Right lobe of liver (tissue), 6 donors: ENCODE measurements around the gene PLPP2. TPM values are rescaled to one million over a fixed set of nuclear protein-coding genes. Genes with fewer than 3 reads are reported as not detected.

Experiments used
- ATAC-seq, 4 donors: fragments of 200-7000 bp; cut with Tn5 transposase; one replicate each; pipeline ENCODE4 v1.9.1; 2020; ENCODE audit warnings: mild to moderate bottlenecking in 4 of 4, moderate library complexity in 4 of 4
- DNase-seq, 3 donors: peaks; one replicate each; pipeline ENCODE4 v3.0.0-alpha.2; 2020
- H3K27ac ChIP-seq, 3 donors: fragments of 200-600 bp; one replicate each; pipeline ENCODE4 v1.8.0; 2022
- H3K27me3 ChIP-seq, 2 donors: fragments of 200-600 bp; one replicate each; pipeline ENCODE4 v1.8.0; 2022
- H3K36me3 ChIP-seq, 4 donors: fragments of 200-600 bp; sonication (generic) in 1 of 4; one replicate each; pipeline versions ENCODE4 v1.5.1 to v1.8.0; 2017 to 2022; ENCODE audit warnings: control low read depth in 1 of 4
- H3K4me1 ChIP-seq, 4 donors: fragments of 200-600 bp; sonication (generic) in 1 of 4; one replicate each; pipeline versions ENCODE4 v1.5.1 to v1.8.0; 2017 to 2022; ENCODE audit warnings: control low read depth in 1 of 4
- H3K4me3 ChIP-seq, 3 donors: fragments of 200-600 bp; one replicate each; pipeline ENCODE4 v1.8.0; 2022
- H3K9me3 ChIP-seq, 4 donors: fragments of 200-600 bp; sonication (generic) in 1 of 4; one replicate each; pipeline versions ENCODE4 v1.5.1 to v1.8.0; 2017 to 2022; ENCODE audit warnings: control low read depth in 1 of 4
- POLR2A ChIP-seq: fragments of 450-650 bp; IDR thresholded peaks from one replicate; pipeline ENCODE4 v1.6.1; 2017; ENCODE audit warnings: antibody characterized with exemption, mild to moderate bottlenecking
- WGBS: methylation state at CpG from one replicate; pipeline ENCODE4 v1.1.6; 2018; ENCODE audit warnings: low coverage, low lambda C conversion rate; ENCODE audit not compliant: insufficient coverage; ENCODE audit errors: missing lambda C conversion rate; 5-methylcytosine and 5-hydroxymethylcytosine counted together
- intact Hi-C, 2 donors: fragments of 100-400 bp; cut with DNase I; formaldehyde crosslinking; loops; one replicate each; pipeline versions ENCODE4 v1.11.2 to v1.14.1; 2022
- total RNA-seq, 6 experiments: library from RNA; depleted of rRNA in 2 of 6; stranded (reverse); fragments of >200 nt in 2 of 6; fragmentation: NEBNext Ultra II Directional in 3 of 6; extraction: Animal tissue kit (Norgen Biotek cat#: 25700) in 3 of 6; gene quantifications; one replicate each; pipeline versions ENCODE4 v1.1.0 to v1.2.4, GENCODE V29; 2016 to 2023
- TF ChIP-seq, protein P1 (sequence below), 4 donors: fragments of 200-600 bp in 3 of 4; fragments of 450-650 bp in 1 of 4; IDR thresholded peaks; one replicate each; pipeline versions ENCODE4 v1.5.1 to v1.8.0; 2016 to 2022; ENCODE audit warnings: antibody characterized with exemption in 4 of 4, mild to moderate bottlenecking in 2 of 4
- donor health status: DM: no; HTN: yes; CAD: no.
- donor health status: DM: no; HTN: no; CAD: no.
- donor health status: DM: no; HTN: no; CAD: no.
- donor health status: DM: no; HTN: yes; CAD: no.
- donor health status: DM: no; HTN: yes; CAD: no.

The PLPP2 gene
- total RNA-seq, 6 experiments from 2014 or later: 0.83 to 2.7 (median 1.8) TPM

DNA sequence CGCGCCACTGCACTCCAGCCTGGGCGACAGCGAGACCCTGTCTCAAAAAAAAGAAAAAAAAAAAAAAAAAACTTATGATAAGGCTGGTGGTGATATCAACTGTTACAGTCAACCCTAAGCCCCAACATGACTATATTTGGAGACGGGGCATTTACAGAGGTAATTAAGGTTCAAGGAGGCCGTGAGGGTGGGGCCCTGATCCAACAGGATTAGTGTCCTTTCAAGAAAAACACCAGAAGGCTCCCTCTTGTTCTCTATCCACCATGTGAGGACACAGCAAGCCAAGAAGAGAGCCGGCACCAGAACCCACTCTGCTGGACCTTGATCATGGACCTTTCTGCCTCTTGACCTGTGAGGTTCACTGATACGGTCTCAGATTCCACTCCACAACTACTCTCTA, 39.3 kb upstream of the PLPP2 start:
- Histone ChIP-seq H3K4me1 (no peaks in the 10 kb centered on the region), H3K9me3 (no peaks in the 10 kb centered on the region), H3K36me3 (peaks cover 4 to 18% (median 9%) of the 10 kb centered on the region in 4 donors), H3K27ac (no peak overlapping the region), H3K27me3 (no peaks in the 10 kb centered on the region), H3K4me3 (no peak overlapping the region)
- intact Hi-C loops: no loop called here
- WGBS: 97% methylated on average over 8 of the region's 8 CpGs
- no peak for DNase-seq
- ATAC-seq: no peak
- no peak for TF ChIP-seq POLR2A
- TF ChIP-seq, protein P1, sequence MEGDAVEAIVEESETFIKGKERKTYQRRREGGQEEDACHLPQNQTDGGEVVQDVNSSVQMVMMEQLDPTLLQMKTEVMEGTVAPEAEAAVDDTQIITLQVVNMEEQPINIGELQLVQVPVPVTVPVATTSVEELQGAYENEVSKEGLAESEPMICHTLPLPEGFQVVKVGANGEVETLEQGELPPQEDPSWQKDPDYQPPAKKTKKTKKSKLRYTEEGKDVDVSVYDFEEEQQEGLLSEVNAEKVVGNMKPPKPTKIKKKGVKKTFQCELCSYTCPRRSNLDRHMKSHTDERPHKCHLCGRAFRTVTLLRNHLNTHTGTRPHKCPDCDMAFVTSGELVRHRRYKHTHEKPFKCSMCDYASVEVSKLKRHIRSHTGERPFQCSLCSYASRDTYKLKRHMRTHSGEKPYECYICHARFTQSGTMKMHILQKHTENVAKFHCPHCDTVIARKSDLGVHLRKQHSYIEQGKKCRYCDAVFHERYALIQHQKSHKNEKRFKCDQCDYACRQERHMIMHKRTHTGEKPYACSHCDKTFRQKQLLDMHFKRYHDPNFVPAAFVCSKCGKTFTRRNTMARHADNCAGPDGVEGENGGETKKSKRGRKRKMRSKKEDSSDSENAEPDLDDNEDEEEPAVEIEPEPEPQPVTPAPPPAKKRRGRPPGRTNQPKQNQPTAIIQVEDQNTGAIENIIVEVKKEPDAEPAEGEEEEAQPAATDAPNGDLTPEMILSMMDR (IDR thresholded peaks at IDR 0.05): no peak

DNA sequence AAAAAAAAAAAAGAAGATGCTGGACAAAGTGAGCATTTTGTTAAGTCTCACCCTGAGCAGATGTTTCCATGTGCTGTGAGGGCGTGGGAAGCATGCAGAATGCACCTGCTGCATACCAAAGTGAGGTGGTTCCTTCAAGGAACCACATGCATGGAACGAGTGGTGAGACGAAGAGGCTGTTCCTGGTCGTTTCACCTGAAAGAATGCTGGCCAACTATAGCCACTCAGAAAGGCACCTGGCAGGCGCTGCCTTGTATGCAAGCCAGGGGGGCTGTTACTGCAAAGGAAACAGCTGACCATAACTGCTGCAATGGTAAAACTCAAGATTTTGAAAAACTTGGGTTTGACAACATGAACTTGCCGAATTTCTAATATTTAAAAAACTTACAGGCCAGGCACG, 38.7 kb upstream of the PLPP2 start:
- intact Hi-C loops: no loop called here
- Histone ChIP-seq H3K27ac (no peak overlapping the region), H3K36me3 (peaks cover 4 to 18% (median 12%) of the 10 kb centered on the region in 4 donors), H3K9me3 (no peaks in the 10 kb centered on the region), H3K4me1 (no peaks in the 10 kb centered on the region), H3K4me3 (no peak overlapping the region), H3K27me3 (no peaks in the 10 kb centered on the region)
- WGBS: 89% methylated on average over 5 of the region's 7 CpGs
- DNase-seq (no peak), ATAC-seq (no peak)
- TF ChIP-seq, protein P1 (IDR thresholded peaks at IDR 0.05): no peak
- TF ChIP-seq POLR2A: no peak

DNA sequence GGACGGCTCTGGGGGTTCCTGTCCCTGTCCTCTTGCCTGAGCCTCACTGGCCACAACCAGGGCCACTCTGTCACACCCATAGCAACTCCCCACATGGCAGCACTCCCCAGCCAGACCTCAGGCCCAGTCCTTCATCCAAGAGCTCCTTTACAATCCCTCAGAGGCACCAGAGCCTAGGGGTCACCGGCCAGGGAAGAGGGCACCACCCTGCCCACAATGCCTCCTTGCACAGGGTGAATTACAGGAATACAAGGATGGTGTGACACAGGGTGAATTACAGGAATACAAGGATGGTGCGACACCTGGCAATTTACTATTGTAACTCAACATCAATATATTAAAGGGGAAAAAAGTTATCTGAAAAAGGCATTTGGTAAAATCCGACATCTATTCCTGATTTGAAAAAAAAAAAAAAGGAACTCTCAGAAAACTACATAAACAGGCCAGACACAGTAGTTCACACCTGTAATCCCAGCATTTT, 36.9 kb upstream of the PLPP2 start:
- WGBS: 86% methylated on average over 3 of the region's 4 CpGs
- peak in 1 of 4 donors; percentile 15 for ATAC-seq
- intact Hi-C loops: no loop called here
- Histone ChIP-seq H3K4me3 (no peak overlapping the region), H3K9me3 (no peaks in the 10 kb centered on the region), H3K27ac (no peak overlapping the region), H3K4me1 (no peaks in the 10 kb centered on the region), H3K36me3 (peaks cover 4 to 18% (median 12%) of the 10 kb centered on the region in 4 donors), H3K27me3 (no peaks in the 10 kb centered on the region)
- DNase-seq: peak in 1 of 3 donors; percentile 15
- TF ChIP-seq, protein P1 (IDR thresholded peaks at IDR 0.05): no peak
- no peak for TF ChIP-seq POLR2A

DNA sequence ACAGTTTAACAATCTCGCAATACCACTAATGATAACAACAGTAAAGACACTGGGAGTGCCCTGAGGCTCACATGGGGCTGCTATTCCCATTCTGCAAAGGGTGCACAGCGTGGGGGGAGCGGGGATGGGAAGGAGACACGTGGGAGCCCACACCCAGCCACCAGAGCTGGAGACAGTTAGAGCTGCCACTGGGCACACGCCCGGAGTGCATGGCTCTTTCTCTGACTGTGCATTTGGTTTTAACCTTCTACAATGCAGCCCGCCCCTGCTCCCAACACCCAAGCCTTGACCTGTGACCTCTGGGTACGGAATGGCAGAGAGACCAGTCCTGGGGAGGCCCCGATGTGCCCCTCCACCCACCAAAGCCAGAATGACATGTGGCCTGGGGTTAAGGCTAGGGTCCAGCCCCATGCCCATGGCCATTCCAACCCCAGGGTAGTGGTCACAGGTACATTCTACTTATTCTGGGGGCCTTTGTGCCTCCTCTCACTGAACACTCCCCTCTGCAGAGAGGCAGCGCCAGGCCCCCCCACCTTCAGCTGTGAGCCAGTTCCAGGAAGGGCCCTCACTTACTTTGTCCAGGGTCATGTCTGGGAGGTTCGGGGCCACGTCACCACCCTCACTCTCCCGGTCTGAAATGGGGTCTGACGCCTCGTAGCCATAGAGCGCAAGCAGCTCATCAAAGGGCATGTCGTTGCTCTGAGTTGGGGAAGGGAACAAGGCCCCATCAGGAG, 36.3 kb upstream of the PLPP2 start:
- 97% methylated on average over 5 of the region's 17 CpGs for WGBS
- Histone ChIP-seq H3K9me3 (no peaks in the 10 kb centered on the region), H3K4me1 (no peaks in the 10 kb centered on the region), H3K27ac (no peak overlapping the region), H3K36me3 (peaks cover 4 to 18% (median 12%) of the 10 kb centered on the region in 4 donors), H3K27me3 (no peaks in the 10 kb centered on the region), H3K4me3 (no peak overlapping the region)
- TF ChIP-seq, protein P1 (IDR thresholded peaks at IDR 0.05): no peak
- TF ChIP-seq POLR2A: no peak
- ATAC-seq (peak in 1 of 4 donors; percentile 23), DNase-seq (peak in 1 of 3 donors; percentile 33)
- intact Hi-C loops: no loop called here
